MM.1S (cell line): Measurements from ENCODE around the gene LRG1.
"Not testable (repeated sequence)": the region's sequence is repeated elsewhere in the genome, so short reads cannot be mapped to it uniquely, and the experiment has no call there.

Experiments
- DNase-seq: peaks from one replicate; pipeline ENCODE4 v3.0.0-alpha.2; 2015
- H2AFZ ChIP-seq: fragments of 300-600 bp; sonication (generic); 2 replicates; pipeline ENCODE4 v1.6.0; 2016; ENCODE audit warnings: antibody characterized with exemption, low read length
- H3F3A ChIP-seq: fragments of 300-600 bp; sonication (generic); 2 replicates; pipeline ENCODE4 v1.6.1; 2016; ENCODE audit warnings: mild to moderate bottlenecking, antibody characterized with exemption, low read length, moderate library complexity, mixed read lengths; ENCODE audit not compliant: insufficient read depth
- H3K27ac ChIP-seq: fragments of 300-600 bp; sonication (generic); 2 replicates; pipeline ENCODE4 v1.5.1; 2016; ENCODE audit warnings: mild to moderate bottlenecking, low read length
- H3K27me3 ChIP-seq: fragments of 300-600 bp; sonication (generic); replicated peaks from 2 replicates; pipeline ENCODE4 v1.6.0; 2016; ENCODE audit warnings: low read length; ENCODE audit not compliant: insufficient read depth
- H3K36me3 ChIP-seq: fragments of 300-600 bp; sonication (generic); replicated peaks from 2 replicates; pipeline ENCODE4 v1.6.1; 2016; ENCODE audit warnings: mild to moderate bottlenecking, low read length, mixed read lengths; ENCODE audit not compliant: insufficient read depth
- H3K4me1 ChIP-seq: fragments of 300-600 bp; sonication (generic); 2 replicates; pipeline ENCODE4 v1.6.1; 2016; ENCODE audit warnings: low read length, mixed read lengths
- H3K4me2 ChIP-seq: fragments of 300-600 bp; sonication (generic); 2 replicates; pipeline ENCODE4 v1.6.0; 2016; ENCODE audit warnings: low read depth, low read length
- H3K4me3 ChIP-seq: fragments of 300-600 bp; sonication (generic); 2 replicates; pipeline ENCODE4 v1.5.1; 2016; ENCODE audit warnings: low read length, mixed read lengths
- H3K79me2 ChIP-seq: fragments of 300-600 bp; sonication (generic); 2 replicates; pipeline ENCODE4 v1.6.1; 2016; ENCODE audit warnings: mixed run types, low read length, mixed read lengths
- H3K9ac ChIP-seq: fragments of 300-600 bp; sonication (generic); 2 replicates; pipeline ENCODE4 v1.6.1; 2016; ENCODE audit warnings: low read length, mixed read lengths
- H3K9me2 ChIP-seq: fragments of 300-600 bp; sonication (generic); replicated peaks from 2 replicates; pipeline ENCODE4 v1.6.1; 2016; ENCODE audit warnings: mild to moderate bottlenecking, low read length, mixed read lengths; ENCODE audit not compliant: insufficient read depth
- H3K9me3 ChIP-seq: fragments of 300-600 bp; sonication (generic); replicated peaks from 2 replicates; pipeline ENCODE4 v1.6.1; 2016; ENCODE audit warnings: mild to moderate bottlenecking, low read length, mixed read lengths; ENCODE audit not compliant: insufficient read depth
- H4K20me1 ChIP-seq: fragments of 300-600 bp; sonication (generic); 2 replicates; pipeline ENCODE4 v1.6.1; 2016; ENCODE audit warnings: mild to moderate bottlenecking, low read length, moderate library complexity, mixed read lengths; ENCODE audit not compliant: insufficient read depth
- EZH2 ChIP-seq: fragments of 300-600 bp; sonication (generic); optimal IDR thresholded peaks from 2 replicates; pipeline ENCODE3; 2017; ENCODE audit warnings: low read depth, mild to moderate bottlenecking, antibody characterized with exemption, low read length, mixed read lengths
- EZH2phosphoT487 ChIP-seq: fragments of 300-600 bp; sonication (generic); IDR thresholded peaks from 2 replicates; pipeline ENCODE4 v1.6.1; 2018; ENCODE audit warnings: antibody characterized with exemption, low read length
- TF ChIP-seq, protein P1 (sequence below): fragments of 300-600 bp; sonication (generic); IDR thresholded peaks from 2 replicates; pipeline ENCODE4 v1.5.1; 2016; ENCODE audit warnings: antibody characterized with exemption, low read length, mixed read lengths

The LRG1 gene

DNA sequence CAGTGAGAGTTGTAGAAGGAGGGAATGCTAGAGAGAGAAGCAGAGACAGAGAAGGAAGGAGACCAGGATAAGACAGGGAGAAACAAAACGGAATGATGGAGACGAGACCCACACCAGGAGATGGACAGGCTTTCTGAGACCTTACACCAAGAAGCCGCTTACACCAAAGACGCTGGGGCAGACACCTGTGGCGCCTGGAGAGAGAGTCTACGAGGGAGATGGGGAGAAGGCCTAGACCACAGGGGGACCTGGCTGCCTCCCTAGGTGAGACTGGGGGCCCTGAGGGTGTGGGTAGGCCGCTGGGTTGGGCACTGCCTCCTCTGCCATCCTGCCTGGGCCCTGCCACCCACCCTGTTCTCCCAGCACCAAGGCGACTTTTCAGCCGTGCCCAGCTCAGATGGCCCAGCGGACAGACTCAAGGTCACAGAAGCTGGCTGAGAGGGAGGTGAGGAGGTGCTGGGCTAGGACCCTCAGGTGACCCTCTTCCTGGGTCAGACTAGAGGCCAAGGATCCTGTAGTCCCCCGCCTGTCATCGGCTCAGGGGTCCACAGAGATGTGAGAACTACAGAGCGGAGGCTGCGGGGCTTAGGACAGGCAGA lies 9.8 kb downstream of the LRG1 start:
- no peaks in the 10 kb centered on the region for H3K9me3 ChIP-seq
- no peak for TF ChIP-seq EZH2
- TF ChIP-seq, protein P1, sequence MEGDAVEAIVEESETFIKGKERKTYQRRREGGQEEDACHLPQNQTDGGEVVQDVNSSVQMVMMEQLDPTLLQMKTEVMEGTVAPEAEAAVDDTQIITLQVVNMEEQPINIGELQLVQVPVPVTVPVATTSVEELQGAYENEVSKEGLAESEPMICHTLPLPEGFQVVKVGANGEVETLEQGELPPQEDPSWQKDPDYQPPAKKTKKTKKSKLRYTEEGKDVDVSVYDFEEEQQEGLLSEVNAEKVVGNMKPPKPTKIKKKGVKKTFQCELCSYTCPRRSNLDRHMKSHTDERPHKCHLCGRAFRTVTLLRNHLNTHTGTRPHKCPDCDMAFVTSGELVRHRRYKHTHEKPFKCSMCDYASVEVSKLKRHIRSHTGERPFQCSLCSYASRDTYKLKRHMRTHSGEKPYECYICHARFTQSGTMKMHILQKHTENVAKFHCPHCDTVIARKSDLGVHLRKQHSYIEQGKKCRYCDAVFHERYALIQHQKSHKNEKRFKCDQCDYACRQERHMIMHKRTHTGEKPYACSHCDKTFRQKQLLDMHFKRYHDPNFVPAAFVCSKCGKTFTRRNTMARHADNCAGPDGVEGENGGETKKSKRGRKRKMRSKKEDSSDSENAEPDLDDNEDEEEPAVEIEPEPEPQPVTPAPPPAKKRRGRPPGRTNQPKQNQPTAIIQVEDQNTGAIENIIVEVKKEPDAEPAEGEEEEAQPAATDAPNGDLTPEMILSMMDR = no peak
- no peak overlapping the region for H3K4me2 ChIP-seq
- H3K4me3 ChIP-seq = no peak overlapping the region
- no peaks in the 10 kb centered on the region for H4K20me1 ChIP-seq
- H3K9ac ChIP-seq = no peak overlapping the region
- no peaks in the 10 kb centered on the region for H3F3A ChIP-seq
- H3K27me3 ChIP-seq = peaks cover 96% of the 10 kb centered on the region
- no peak overlapping the region for H3K27ac ChIP-seq
- no peaks in the 10 kb centered on the region for H3K79me2 ChIP-seq
- no peak for DNase-seq
- H2AFZ ChIP-seq = no peak overlapping the region
- no peaks in the 10 kb centered on the region for H3K4me1 ChIP-seq
- no peaks in the 10 kb centered on the region for H3K36me3 ChIP-seq
- H3K9me2 ChIP-seq = no peaks in the 10 kb centered on the region

- no peak for DNase-seq
- Histone ChIP-seq H3K36me3 (no peaks in the 10 kb centered on the region), H3K4me2 (no peak overlapping the region), H2AFZ (no peak overlapping the region), H3K9me2 (no peaks in the 10 kb centered on the region), H3K27me3 (peaks cover 95% of the 10 kb centered on the region), H3K9ac (no peak overlapping the region), H3K9me3 (no peaks in the 10 kb centered on the region), H3F3A (no peaks in the 10 kb centered on the region), H3K79me2 (no peaks in the 10 kb centered on the region), H3K4me1 (no peaks in the 10 kb centered on the region), H3K27ac (no peak overlapping the region), H4K20me1 (no peaks in the 10 kb centered on the region), H3K4me3 (no peak overlapping the region)
- TF ChIP-seq EZH2phosphoT487 = no peak
- no peak for TF ChIP-seq EZH2
- TF ChIP-seq, protein P1 = no peak
Observed at GRCh38 chr19:4528843-4529242, 11.0 kb downstream of the LRG1 start.

DNA sequence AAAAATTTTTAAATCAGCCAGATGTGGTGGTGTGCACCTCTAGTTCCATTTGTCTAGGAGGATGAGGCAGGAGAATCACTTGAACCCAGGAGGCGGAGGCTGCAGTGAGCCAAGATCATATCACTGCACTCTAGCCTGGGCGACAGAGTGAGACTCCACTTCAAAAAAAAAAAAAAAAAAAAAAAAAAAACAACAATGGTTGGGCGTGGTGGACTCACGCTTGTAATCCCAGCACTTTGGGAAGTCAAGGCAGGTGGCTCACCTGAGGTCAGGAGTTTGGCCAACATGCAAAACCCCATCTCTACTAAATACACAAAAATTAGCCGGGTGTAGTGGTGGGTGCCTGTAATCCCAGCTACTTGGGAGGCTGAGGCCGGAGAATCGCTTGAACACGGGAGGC lies 12.5 kb downstream of the LRG1 start:
- H3K4me3 ChIP-seq, H3K79me2 ChIP-seq, H3F3A ChIP-seq, H4K20me1 ChIP-seq, H3K9me3 ChIP-seq, H3K27ac ChIP-seq, H3K36me3 ChIP-seq, H3K4me1 ChIP-seq, DNase-seq, H3K9ac ChIP-seq, H3K9me2 ChIP-seq, H3K4me2 ChIP-seq, H2AFZ ChIP-seq: not testable (repeated sequence)
- peaks cover 93% of the 10 kb centered on the region for H3K27me3 ChIP-seq

GRCh38 chr19:4525563-4526002 lies 14.3 kb downstream of the LRG1 start:
- Histone ChIP-seq H3F3A (no peaks in the 10 kb centered on the region), H3K9ac (no peak overlapping the region), H3K79me2 (no peaks in the 10 kb centered on the region), H3K36me3 (no peaks in the 10 kb centered on the region), H3K9me2 (no peaks in the 10 kb centered on the region), H4K20me1 (no peaks in the 10 kb centered on the region), H3K4me3 (no peak overlapping the region), H3K4me2 (no peak overlapping the region), H3K9me3 (no peaks in the 10 kb centered on the region), H2AFZ (no peak overlapping the region), H3K27ac (no peak overlapping the region), H3K27me3 (peaks cover 93% of the 10 kb centered on the region), H3K4me1 (no peaks in the 10 kb centered on the region)
- TF ChIP-seq, protein P1 = no peak
- TF ChIP-seq EZH2phosphoT487 (no peak), EZH2 (no peak)
- DNase-seq = no peak
